Middle frontal gyrus (tissue), 1 donor: ENCODE data around the gene PDLIM1.
"Not testable (repeated sequence)": the region's sequence is repeated elsewhere in the genome, so short reads cannot be mapped to it uniquely, and the experiment has no call there.

Experiments used
- DNase-seq: peaks from one replicate; pipeline ENCODE4 v3.0.0-alpha.2; 2015; ENCODE audit warnings: low spot score; ENCODE audit errors: extremely low spot score

PDLIM1 gene

DNA sequence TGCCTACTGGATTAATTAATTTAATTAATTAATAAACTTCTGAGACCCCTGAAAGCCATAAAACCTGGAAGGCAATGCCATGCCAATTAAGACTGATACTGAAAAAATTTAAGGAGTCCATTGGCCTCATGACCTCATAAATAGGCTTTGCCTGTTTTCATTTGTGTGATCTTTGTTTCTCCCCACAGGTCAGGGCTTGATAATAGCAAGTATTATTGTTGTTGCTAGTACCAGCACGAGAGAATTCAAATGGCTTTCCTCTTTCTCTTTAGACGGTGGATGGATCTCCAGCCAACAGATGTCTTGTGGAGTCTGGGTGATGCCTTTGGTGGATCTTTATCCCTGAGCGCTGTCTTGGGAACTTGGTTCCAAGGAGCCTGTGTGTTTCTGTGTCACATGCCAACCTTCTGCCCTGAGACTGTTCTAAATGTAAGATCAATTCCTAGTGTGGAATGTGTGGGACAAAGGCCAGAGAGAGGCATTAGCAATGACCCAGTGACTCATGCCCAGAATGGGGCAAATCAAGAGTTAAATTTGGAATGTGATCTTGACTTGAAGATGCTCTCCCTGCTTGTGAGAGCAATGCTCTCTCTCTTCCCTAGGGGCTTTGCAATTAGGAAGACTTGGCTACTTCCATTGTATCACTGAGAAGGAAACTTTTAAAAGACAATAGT, 79.1 kb downstream of the PDLIM1 start:
- DNase-seq, result no peak

DNA sequence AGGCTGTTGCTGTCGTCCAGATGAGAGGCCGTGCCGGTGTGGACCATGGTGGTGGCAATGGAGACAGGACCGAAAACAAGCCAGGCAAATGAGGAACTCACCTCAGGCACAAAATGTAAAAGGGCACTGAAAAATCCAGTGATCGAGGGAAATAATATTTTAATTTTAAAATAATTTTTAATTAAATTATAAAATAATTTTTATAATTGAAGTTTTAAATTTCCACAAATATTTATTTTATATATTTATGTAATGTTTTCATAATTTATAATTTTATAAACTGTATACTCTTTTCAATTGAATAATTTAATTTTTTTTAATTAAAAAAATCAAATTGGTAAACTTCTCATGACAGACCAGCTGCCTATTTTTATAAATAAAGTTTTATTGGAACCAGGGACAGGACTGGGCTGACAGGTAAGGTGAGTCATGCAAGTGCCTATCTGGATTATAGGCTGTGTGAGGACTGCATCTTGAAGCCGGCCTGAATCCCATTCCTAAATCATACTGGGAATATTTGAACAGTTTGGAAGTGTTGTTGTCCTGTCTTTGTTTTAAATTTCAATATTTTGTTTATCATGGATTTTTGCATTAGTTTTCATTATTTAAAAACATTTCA, 81.2 kb downstream of the PDLIM1 start:
- no peak for DNase-seq

DNA sequence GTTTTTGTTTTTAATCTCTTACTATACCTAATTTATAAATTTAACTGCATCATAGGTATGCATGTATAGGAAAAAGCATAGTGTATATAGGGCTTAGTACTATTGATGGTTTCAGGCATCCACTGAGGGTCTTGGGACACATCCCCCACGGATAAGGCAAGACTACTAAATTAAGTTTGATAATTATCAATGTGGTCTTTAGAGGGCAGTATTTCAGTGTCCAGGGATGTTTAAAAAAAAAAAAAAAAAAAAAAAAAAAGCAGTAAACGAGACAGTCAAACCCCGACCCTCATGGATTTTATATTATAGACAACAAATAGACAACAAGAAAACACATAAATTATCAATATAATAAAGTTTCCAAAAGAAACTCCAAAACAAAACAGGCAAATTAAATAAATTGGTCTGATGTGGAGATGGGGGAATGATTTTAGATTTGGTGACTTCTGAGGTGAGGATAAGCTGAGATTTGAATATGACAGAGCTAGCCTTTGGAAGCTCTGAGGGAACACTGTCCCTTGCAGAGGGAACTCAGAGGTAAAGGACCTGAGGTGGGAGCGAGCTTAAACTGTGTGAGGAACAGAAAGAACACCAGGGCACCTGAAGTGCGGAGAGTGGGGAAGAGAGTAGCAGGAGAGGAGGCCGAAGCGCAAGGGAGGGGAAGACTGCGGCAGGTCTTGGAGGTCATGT, 82.0 kb downstream of the PDLIM1 start:
- no peak for DNase-seq

DNA sequence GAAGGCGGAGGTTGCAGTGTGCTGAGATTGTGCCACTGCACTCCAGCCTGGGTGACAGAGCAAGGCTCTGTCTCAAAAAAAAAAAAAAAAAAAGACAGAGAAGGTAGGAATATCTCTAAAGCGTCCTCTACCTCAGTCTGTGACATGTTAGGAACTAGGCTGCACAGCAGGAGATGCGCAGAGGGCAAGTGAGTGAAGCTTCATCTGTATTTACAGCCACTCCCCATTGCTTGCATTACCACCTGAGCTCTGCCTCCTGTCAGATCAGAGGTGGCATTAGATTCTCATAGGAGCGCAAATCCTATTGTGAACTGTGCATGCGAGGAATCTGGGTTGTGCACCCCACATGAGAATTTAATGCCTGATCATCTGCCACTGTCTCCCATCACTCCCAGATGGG, 87.9 kb downstream of the PDLIM1 start:
- DNase-seq, result not testable (repeated sequence)

DNA sequence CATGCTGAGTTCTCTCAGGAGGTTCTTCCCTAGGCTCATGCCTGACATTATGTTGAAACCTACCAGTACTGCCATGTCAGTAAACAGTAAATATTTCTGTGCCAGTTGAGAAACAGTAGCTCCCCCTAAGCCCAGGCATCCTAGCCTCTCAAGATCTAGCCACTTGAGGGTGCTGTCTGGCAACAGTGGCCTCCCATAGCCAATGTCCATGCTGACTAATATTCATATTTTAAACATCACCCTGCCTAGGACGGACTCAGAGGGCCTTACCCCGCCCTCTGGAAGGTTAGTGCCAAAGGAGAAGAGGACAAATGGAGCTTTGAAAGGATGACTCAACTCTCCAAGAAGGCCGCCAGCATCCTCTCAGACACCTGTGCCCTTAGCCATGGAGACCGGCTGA, 89.1 kb downstream of the PDLIM1 start:
- DNase-seq, result no peak

DNA sequence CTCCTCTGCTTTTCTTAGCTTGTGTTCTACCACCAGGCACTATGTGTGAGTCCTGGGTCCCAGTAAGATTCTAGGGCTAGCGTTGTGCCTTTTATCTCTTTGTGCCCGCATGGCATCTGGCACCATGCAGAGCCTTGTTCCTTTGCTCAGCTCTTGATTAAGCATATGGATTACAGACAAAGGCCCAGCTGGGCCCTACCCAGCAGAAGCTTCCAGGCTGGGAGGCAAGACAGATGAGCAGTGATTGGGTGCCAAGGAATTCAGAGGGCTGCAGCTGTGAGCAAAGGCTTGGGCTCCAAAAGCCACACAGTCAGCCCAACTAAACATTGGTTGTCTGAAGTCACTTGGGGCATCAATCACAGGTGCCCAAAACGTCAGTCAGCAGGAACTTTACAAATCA, 94.8 kb downstream of the PDLIM1 start:
- no peak for DNase-seq

- no peak for DNase-seq
Measured at GRCh38 chr10:95193944-95194343, 96.9 kb downstream of the PDLIM1 start, which contains the start of gene ACSM6. Gene ACSM6, plus strand, starts transcription at chr10:95194238. Its CDS starts 248 bp downstream, at chr10:95194486.

DNA sequence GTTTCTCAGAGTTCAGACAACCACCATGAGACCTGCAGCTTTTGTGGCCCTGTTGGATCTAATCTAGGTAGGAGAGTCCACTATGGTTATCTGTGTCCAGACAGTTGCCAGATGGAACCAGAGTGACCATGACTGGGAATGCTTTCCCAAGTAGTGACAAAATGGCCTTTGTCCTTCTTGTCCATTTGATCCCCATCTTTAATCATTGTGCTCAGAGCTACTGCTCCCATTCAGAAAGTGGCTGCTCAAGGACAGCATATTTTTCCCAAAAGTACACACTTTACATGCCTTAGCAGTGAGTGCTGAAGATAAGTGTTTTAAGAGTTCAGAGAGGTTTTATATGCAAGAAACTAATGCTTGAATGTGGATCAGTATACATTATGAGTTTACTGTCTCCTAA, 102.2 kb downstream of the PDLIM1 start:
- no peak for DNase-seq

- DNase-seq, result no peak
Measured at GRCh38 chr10:95187617-95188016, 103.2 kb downstream of the PDLIM1 start.
